ENCODE results near the gene UCP3. TPM values are rescaled to one million over a fixed set of nuclear protein-coding genes. Genes with fewer than 3 reads are reported as not detected.

The UCP3 gene
- total and polyA plus RNA-seq, 3 experiments from 2014 or later = 0.36 to 2.9 (median 2.8) TPM

- Mint-ChIP-seq H3K36me3 (peaks cover 0 to 14% (median 6%) of the 10 kb centered on the region in 3 donors), H3K4me1 (peaks cover 41 to 69% (median 62%) of the 10 kb centered on the region in 3 donors), H3K4me3 (peak overlapping the region in 5 of 7 donors; percentile 2 to 83 (median 27)), H3K27me3 (no peaks in the 10 kb centered on the region), H3K9me3 (no peaks in the 10 kb centered on the region), H3K27ac (peak overlapping the region; percentile 32 to 98 (median 89))
- Histone ChIP-seq H3K27ac (ENCODE audit: low read depth, low read length) (no peak overlapping the region), H3K27me3 (ENCODE audit: insufficient read depth, low read length, poor library complexity, severe bottlenecking) (no peaks in the 10 kb centered on the region), H3K4me3 (ENCODE audit: low read length) (no peak overlapping the region), H3K36me3 (ENCODE audit: insufficient read depth, low read length) (no peaks in the 10 kb centered on the region), H3K9me3 (ENCODE audit: low read length) (no peaks in the 10 kb centered on the region), H3K4me1 (ENCODE audit: insufficient read depth, low read length) (peaks cover 48% of the 10 kb centered on the region)
- CTCF ChIA-PET = interaction anchor here (1.0 to 2.8 kb wide), 6 partner anchors 15 to 33 kb away, joined by 3 to 14 read pairs (median 4); partner anchors contain the start of gene UCP2
- POLR2A ChIA-PET = interaction anchor here (0.6 to 0.8 kb wide), 2 partner anchors 15 to 17 kb away, joined by 3 to 5 read pairs; no protein-coding TSS in a partner anchor
- DNase-seq = peak in 1 of 5 donors; percentile 46
These were observed 11.6 kb downstream of the UCP3 start for GRCh38 chr11:73997120-73997770.

GRCh38 chr11:73996161-73996747, 12.6 kb downstream of the UCP3 start:
- ChIA-PET CTCF (interaction anchor here (1.0 to 2.4 kb wide), 4 partner anchors 9 to 31 kb away, joined by 3 to 15 read pairs (median 4); partner anchors contain the start of gene UCP2), POLR2A (interaction anchor here (0.6 to 3.5 kb wide), 7 partner anchors 12 to 30 kb away, joined by 3 to 52 read pairs (median 6); partner anchors contain the start of gene UCP2)
- Histone ChIP-seq H3K4me1 (ENCODE audit: insufficient read depth, low read length) (peaks cover 56% of the 10 kb centered on the region), H3K4me3 (ENCODE audit: low read length) (peak overlapping the region; percentile 49), H3K27me3 (ENCODE audit: insufficient read depth, low read length, poor library complexity, severe bottlenecking) (no peaks in the 10 kb centered on the region), H3K9me3 (ENCODE audit: low read length) (no peaks in the 10 kb centered on the region), H3K36me3 (ENCODE audit: insufficient read depth, low read length) (no peaks in the 10 kb centered on the region), H3K27ac (ENCODE audit: low read depth, low read length) (peak overlapping the region; percentile 93)
- peak in 1 of 5 donors; percentile 44 for DNase-seq
- peaks cover 0 to 8% (median 4%) of the 10 kb centered on the region in 3 donors for H3K36me3 Mint-ChIP-seq
- H3K4me1 Mint-ChIP-seq = peaks cover 39 to 73% (median 67%) of the 10 kb centered on the region in 3 donors
- H3K9me3 Mint-ChIP-seq = no peaks in the 10 kb centered on the region
- H3K27ac Mint-ChIP-seq = peak overlapping the region; percentile 93 to 99 (median 98)
- H3K4me3 Mint-ChIP-seq = peak overlapping the region; percentile 55 to 86 (median 74)
- no peaks in the 10 kb centered on the region for H3K27me3 Mint-ChIP-seq

- peaks cover 0 to 3% (median 0%) of the 10 kb centered on the region in 3 donors for H3K36me3 Mint-ChIP-seq
- H3K9me3 ChIP-seq (ENCODE audit: low read length) = no peaks in the 10 kb centered on the region
- peak overlapping the region; percentile 55 to 86 (median 74) for H3K4me3 Mint-ChIP-seq
- H3K27me3 ChIP-seq (ENCODE audit: insufficient read depth, low read length, poor library complexity, severe bottlenecking) = no peaks in the 10 kb centered on the region
- peak overlapping the region; percentile 93 to 99 (median 98) for H3K27ac Mint-ChIP-seq
- POLR2A ChIA-PET = interaction anchor here (0.6 to 3.5 kb wide), 9 partner anchors 9 to 29 kb away, joined by 3 to 52 read pairs (median 8); partner anchors contain the start of gene UCP2
- peak overlapping the region; percentile 93 for H3K27ac ChIP-seq (ENCODE audit: low read depth, low read length)
- no peaks in the 10 kb centered on the region for H3K27me3 Mint-ChIP-seq
- CTCF ChIA-PET = interaction anchor here (1.0 to 2.4 kb wide), 5 partner anchors 9 to 32 kb away, joined by 3 to 15 read pairs (median 4); no protein-coding TSS in a partner anchor
- H3K4me1 Mint-ChIP-seq = peaks cover 41 to 75% (median 71%) of the 10 kb centered on the region in 3 donors
- H3K4me1 ChIP-seq (ENCODE audit: insufficient read depth, low read length) = peaks cover 60% of the 10 kb centered on the region
- H3K36me3 ChIP-seq (ENCODE audit: insufficient read depth, low read length) = no peaks in the 10 kb centered on the region
- peak in 3 of 5 donors; percentile 68 to 86 (median 72) for DNase-seq
- no peaks in the 10 kb centered on the region for H3K9me3 Mint-ChIP-seq
- peak overlapping the region; percentile 49 for H3K4me3 ChIP-seq (ENCODE audit: low read length)
These were observed 13.2 kb downstream of the UCP3 start for GRCh38 chr11:73995731-73996130.

- Histone ChIP-seq H3K27me3 (ENCODE audit: insufficient read depth, low read length, poor library complexity, severe bottlenecking) (no peaks in the 10 kb centered on the region), H3K27ac (ENCODE audit: low read depth, low read length) (peak overlapping the region; percentile 93), H3K4me1 (ENCODE audit: insufficient read depth, low read length) (peaks cover 60% of the 10 kb centered on the region), H3K36me3 (ENCODE audit: insufficient read depth, low read length) (no peaks in the 10 kb centered on the region), H3K4me3 (ENCODE audit: low read length) (peak overlapping the region; percentile 49), H3K9me3 (ENCODE audit: low read length) (no peaks in the 10 kb centered on the region)
- Mint-ChIP-seq H3K36me3 (no peaks in the 10 kb centered on the region), H3K4me1 (peaks cover 41 to 79% (median 71%) of the 10 kb centered on the region in 3 donors), H3K4me3 (peak overlapping the region; percentile 55 to 86 (median 74)), H3K27me3 (no peaks in the 10 kb centered on the region), H3K9me3 (no peaks in the 10 kb centered on the region), H3K27ac (peak overlapping the region; percentile 93 to 99 (median 98))
- ChIA-PET POLR2A (interaction anchor here (1.0 to 3.5 kb wide), 11 partner anchors 10 to 38 kb away, joined by 3 to 52 read pairs (median 6); partner anchors contain the start of gene UCP2), CTCF (interaction anchor here (1.0 to 2.4 kb wide), 6 partner anchors 10 to 31 kb away, joined by 3 to 15 read pairs (median 6); partner anchors contain the start of gene UCP2)
- DNase-seq = peak in 3 of 5 donors; percentile 49 to 89 (median 82)
These were observed 13.6 kb downstream of the UCP3 start for GRCh38 chr11:73995247-73995646.

GRCh38 chr11:73991471-73992006, 17.3 kb downstream of the UCP3 start:
- H3K27ac ChIP-seq (ENCODE audit: low read depth, low read length) = no peak overlapping the region
- peaks cover 48% of the 10 kb centered on the region for H3K4me1 ChIP-seq (ENCODE audit: insufficient read depth, low read length)
- H3K9me3 Mint-ChIP-seq = no peaks in the 10 kb centered on the region
- POLR2A ChIA-PET = interaction anchor here (1.5 kb wide), 1 partner anchor 12 kb away, joined by 6 read pairs; no protein-coding TSS in a partner anchor
- CTCF ChIA-PET = interaction anchor here (1.3 to 1.8 kb wide), 2 partner anchors 12 to 13 kb away, joined by 3 to 4 read pairs; no protein-coding TSS in a partner anchor
- peak overlapping the region in 6 of 8 donors; percentile 57 to 88 (median 73) for H3K27ac Mint-ChIP-seq
- peak in 1 of 5 donors; percentile 13 for DNase-seq
- no peaks in the 10 kb centered on the region for H3K9me3 ChIP-seq (ENCODE audit: low read length)
- H3K27me3 Mint-ChIP-seq = no peaks in the 10 kb centered on the region
- H3K4me3 Mint-ChIP-seq = peak overlapping the region in 1 of 7 donors; percentile 41
- H3K4me1 Mint-ChIP-seq = peaks cover 28 to 49% (median 41%) of the 10 kb centered on the region in 3 donors
- no peaks in the 10 kb centered on the region for H3K36me3 ChIP-seq (ENCODE audit: insufficient read depth, low read length)
- H3K36me3 Mint-ChIP-seq = no peaks in the 10 kb centered on the region
- H3K4me3 ChIP-seq (ENCODE audit: low read length) = no peak overlapping the region
- H3K27me3 ChIP-seq (ENCODE audit: insufficient read depth, low read length, poor library complexity, severe bottlenecking) = no peaks in the 10 kb centered on the region

- peak overlapping the region in 1 of 7 donors; percentile 32 for H3K4me3 Mint-ChIP-seq
- no peaks in the 10 kb centered on the region for H3K9me3 ChIP-seq (ENCODE audit: low read length)
- H3K4me1 Mint-ChIP-seq = peaks cover 19 to 41% (median 33%) of the 10 kb centered on the region in 3 donors
- H3K9me3 Mint-ChIP-seq = no peaks in the 10 kb centered on the region
- no peak overlapping the region for H3K4me3 ChIP-seq (ENCODE audit: low read length)
- H3K27ac ChIP-seq (ENCODE audit: low read depth, low read length) = no peak overlapping the region
- DNase-seq = no peak
- peaks cover 40% of the 10 kb centered on the region for H3K4me1 ChIP-seq (ENCODE audit: insufficient read depth, low read length)
- H3K36me3 ChIP-seq (ENCODE audit: insufficient read depth, low read length) = no peaks in the 10 kb centered on the region
- no peaks in the 10 kb centered on the region for H3K36me3 Mint-ChIP-seq
- H3K27me3 Mint-ChIP-seq = no peaks in the 10 kb centered on the region
- H3K27ac Mint-ChIP-seq = peak overlapping the region in 5 of 8 donors; percentile 33 to 88 (median 68)
- H3K27me3 ChIP-seq (ENCODE audit: insufficient read depth, low read length, poor library complexity, severe bottlenecking) = no peaks in the 10 kb centered on the region
- ChIA-PET CTCF (interaction anchor here (1.4 kb wide), 1 partner anchor 11 kb away, joined by 3 read pairs; no protein-coding TSS in a partner anchor), POLR2A (interaction anchor here (1.5 kb wide), 1 partner anchor 11 kb away, joined by 6 read pairs; no protein-coding TSS in a partner anchor)
These were observed 18.2 kb downstream of the UCP3 start for GRCh38 chr11:73990730-73991129.

GRCh38 chr11:73989156-73989555, 19.7 kb downstream of the UCP3 start:
- Mint-ChIP-seq H3K36me3 (no peaks in the 10 kb centered on the region), H3K9me3 (no peaks in the 10 kb centered on the region), H3K4me1 (peaks cover 8 to 31% (median 23%) of the 10 kb centered on the region in 3 donors), H3K27me3 (no peaks in the 10 kb centered on the region), H3K4me3 (no peak overlapping the region), H3K27ac (no peak overlapping the region)
- no peaks in the 10 kb centered on the region for H3K27me3 ChIP-seq (ENCODE audit: insufficient read depth, low read length, poor library complexity, severe bottlenecking)
- H3K9me3 ChIP-seq (ENCODE audit: low read length) = no peaks in the 10 kb centered on the region
- POLR2A ChIA-PET = no interaction called here
- DNase-seq = peak in 1 of 5 donors; percentile 32
- no peak overlapping the region for H3K27ac ChIP-seq (ENCODE audit: low read depth, low read length)
- no peaks in the 10 kb centered on the region for H3K36me3 ChIP-seq (ENCODE audit: insufficient read depth, low read length)
- H3K4me1 ChIP-seq (ENCODE audit: insufficient read depth, low read length) = peaks cover 26% of the 10 kb centered on the region
- H3K4me3 ChIP-seq (ENCODE audit: low read length) = no peak overlapping the region
- CTCF ChIA-PET = no interaction called here
